AG09319 (cell line): ENCODE data around the gene RGS12.

Source experiments
- DNase-seq: peaks from one replicate; pipeline ENCODE4 v3.0.0-alpha.2; 2010; ENCODE audit warnings: low read depth; ENCODE audit errors: extremely low read depth
- TF ChIP-seq, protein P1 (sequence below): IDR thresholded peaks from 2 replicates; pipeline ENCODE4 v1.5.1; 2011; ENCODE audit warnings: low read depth, mild to moderate bottlenecking, inconsistent platforms, low read length, moderate library complexity

RGS12 gene

DNA sequence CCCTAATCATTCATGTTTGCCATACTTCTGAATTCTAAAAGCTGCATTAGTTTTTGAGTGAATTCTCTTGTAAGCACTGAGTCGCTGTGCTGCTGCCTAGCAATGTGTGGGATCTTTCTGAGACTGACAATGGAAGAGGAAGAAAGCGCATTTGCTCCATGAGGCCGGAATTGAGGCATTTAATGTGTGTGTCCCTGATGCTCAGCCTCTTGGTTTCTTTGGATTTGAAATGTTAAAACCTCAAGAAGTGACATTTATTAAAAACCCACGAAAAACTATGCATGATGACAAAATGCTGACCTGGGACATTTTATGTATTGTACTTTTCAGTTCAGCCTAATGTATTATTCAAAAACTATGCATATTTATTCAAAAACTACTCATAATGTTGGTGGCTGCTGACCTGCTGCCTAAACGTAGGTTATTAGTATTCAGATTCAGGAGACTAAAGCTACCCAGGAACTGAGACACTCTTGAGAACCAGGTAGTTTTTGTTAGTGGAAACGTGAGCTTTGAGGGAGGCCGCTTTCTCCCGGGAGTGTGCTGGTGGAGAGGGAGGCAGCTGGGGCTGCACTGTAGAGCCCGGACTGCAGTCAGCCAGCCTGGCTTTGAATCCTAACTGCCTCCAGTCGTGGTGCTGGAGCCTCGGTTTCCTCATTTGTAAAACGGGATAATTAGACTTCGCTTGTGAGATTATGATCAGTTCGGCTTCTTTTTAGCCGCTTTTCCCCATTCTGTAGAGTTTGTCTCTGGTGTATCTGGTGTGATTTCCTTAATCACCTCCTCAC is 11.3 kb downstream of the RGS12 start:
- DNase-seq: no peak
- TF ChIP-seq, protein P1, sequence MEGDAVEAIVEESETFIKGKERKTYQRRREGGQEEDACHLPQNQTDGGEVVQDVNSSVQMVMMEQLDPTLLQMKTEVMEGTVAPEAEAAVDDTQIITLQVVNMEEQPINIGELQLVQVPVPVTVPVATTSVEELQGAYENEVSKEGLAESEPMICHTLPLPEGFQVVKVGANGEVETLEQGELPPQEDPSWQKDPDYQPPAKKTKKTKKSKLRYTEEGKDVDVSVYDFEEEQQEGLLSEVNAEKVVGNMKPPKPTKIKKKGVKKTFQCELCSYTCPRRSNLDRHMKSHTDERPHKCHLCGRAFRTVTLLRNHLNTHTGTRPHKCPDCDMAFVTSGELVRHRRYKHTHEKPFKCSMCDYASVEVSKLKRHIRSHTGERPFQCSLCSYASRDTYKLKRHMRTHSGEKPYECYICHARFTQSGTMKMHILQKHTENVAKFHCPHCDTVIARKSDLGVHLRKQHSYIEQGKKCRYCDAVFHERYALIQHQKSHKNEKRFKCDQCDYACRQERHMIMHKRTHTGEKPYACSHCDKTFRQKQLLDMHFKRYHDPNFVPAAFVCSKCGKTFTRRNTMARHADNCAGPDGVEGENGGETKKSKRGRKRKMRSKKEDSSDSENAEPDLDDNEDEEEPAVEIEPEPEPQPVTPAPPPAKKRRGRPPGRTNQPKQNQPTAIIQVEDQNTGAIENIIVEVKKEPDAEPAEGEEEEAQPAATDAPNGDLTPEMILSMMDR: no peak

DNA sequence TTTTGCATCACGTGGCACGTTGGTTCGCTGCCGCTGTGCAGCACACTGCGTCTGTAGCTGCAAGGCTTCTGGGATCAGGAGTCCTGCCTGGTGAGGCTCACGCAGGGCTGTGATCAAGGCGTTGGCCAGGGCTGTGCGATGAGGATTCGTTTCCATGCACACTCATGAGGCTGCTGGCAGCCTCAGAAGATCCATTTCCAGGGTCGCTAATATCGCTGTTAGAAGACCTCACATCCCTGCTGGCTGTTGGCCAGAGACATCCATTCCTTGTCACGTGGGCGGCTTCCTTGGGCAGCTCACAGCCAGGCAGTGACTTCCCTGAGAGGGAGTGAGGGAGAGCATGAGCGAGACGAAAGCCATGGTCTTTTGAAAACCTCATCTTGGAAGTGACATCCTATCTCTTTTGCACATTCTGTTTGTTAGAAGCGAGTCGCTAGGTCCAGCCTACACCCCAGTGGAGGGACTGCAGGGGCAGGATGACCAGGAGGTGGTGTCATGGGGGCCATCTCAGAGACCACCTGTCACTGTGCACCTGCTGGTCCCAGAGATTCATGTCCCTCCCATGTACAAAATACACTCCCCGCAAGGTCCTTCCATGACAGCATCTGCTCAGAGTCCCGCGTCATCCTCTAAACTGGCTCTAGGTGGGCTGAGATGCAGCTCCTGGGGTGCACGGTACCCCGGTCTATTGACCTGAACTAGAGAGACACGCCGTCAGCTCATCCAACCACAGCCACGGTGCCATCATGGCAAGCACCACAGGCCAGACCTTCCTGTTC is 12.2 kb downstream of the RGS12 start:
- no peak for DNase-seq
- TF ChIP-seq, protein P1: no peak

DNA sequence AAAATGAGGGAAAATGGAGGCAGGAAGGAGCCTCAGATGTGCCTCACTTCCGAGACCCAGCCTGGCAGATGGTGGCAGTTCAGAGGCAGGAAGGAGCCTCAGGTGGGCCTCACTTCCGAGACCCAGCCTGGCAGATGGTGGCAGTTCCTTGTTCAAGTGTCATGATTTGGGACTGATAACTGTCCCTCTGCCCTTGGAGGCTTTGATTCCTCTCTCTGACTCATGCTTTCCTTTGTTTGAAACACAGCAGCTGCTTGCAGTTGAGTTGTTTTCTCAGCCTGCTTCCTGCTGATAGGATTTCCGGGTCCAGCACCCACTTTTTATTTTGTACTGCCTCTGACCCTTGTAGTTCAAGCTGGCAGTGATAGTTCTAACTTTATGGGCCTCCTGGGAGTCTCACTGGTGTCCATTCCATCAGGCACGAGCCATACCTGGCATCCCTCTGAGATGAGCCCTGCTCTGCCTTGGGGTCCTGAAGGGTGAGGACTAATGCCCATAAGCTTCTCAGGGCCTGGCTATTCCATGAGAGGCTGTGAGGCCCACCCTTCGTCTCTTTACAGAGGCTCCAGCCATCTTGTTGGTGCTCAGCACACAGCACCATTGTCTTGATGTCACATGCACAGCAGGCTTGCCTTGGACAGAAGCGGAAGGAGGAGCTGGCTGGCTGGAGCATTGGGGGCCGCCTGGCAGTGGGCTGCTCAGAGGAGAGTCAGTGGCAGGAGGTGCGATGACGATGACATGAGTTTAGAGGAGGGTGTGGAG is 13.0 kb downstream of the RGS12 start:
- TF ChIP-seq, protein P1: no peak
- no peak for DNase-seq

DNA sequence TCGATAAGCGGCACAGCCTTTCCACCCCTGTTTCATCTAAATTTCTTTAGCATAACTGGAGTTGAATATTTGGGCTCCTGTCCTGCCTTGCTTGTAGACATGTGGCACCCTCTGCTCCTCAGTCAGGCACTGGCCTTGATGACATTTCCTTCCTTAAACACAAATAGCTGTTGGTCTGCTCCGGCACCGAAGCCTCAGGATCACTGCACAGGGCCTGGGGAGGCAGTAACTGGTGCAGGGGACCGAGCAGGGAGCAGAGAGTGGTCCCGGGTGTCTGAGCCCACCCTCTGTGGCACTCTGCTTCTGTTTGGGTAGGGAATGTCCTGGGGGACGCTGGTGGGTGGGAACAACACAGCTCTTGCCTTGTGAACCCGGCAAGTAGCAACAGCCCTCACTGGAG is 13.6 kb downstream of the RGS12 start:
- TF ChIP-seq, protein P1: no peak
- no peak for DNase-seq

DNA sequence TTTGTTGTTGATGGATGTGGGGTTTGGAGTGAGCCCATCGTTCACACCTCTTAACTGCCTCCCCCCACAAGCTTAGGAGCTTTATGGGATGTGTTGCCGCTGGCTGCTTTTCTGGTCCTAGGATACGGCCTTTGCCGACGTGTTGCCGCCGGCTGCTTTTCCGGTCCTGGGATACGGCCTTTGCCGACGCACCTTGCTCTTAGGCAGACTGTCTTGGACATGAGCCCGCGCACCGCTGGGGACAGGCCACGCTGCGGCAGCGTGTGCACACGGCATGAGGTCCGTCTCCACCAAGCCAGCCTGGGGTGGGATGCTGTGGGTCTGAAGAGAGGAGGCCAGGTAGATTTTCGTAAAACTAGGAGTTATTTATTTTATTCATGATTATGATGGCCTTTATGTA is 14.2 kb downstream of the RGS12 start:
- no peak for DNase-seq
- TF ChIP-seq, protein P1: no peak

DNA sequence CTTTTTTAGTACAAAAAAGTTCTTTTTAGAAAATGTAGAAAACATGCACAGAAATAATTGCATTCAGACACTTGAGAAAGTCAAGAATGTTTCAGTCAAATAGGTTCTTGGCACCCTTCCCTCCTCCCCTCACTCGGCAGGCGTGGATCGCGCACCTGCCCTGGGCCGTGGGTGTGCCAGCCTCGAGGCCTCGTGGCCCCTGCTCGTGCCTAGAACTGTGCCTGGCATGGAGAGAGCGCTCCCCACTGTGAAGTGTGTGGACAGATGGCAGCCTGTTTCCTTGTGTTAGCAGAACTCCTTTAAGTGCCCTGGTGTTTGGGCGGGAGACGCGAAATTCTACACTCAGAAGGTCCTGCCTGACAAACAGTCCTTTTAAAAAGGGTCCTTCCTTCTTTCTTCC is 14.7 kb downstream of the RGS12 start:
- DNase-seq: no peak
- TF ChIP-seq, protein P1: no peak
